HG03558 (cell line): ENCODE measurements around the gene ALK.

Source experiments
- ATAC-seq: cut with Tn5 transposase; IDR thresholded peaks from one replicate; pipeline ENCODE4 v1.9.1; 2021; ENCODE audit warnings: moderate number of reproducible peaks; ENCODE audit not compliant: unreplicated experiment; ENCODE audit errors: extremely low read depth

The ALK gene

DNA sequence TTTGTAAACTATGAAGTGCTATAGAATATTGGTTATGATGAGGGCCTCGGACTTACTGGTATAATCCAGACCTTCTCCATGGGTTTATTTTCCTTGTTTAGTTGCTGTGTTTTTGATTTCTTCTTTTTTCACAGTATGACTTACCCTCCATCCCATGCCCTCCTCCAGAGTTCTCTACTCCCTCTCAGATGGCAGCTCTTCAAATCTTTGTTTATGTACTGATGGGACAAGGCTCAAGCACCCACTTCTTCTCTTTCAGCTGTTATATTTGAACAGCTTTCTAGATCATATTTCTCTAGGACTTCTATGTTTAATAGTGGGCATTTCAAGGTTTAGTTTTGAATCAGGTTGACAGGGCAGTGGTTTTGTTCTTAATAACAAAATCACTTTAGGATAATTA, 762.3 kb downstream of the ALK start:
- no peak for ATAC-seq

GRCh38 chr2:29157131-29157530, 764.3 kb downstream of the ALK start:
- no peak for ATAC-seq

DNA sequence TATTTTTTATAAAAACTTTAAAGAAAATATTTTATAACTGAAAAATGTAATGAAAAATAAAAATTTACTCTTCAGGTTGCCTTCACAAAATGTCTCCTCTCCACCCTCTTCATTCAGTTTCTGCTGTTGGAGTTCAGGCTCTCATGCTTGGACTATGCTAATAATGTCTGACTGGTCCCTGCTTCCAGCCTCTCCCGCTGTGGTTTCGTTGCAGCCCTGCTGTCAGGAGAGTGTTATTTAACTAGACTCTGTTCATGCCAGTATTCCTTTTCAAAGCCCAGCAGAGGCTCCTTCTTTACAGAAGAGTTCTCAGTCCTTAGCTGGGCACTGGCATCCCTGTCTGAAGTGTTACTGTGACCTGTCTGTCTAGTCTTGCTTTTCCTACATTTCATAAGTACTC, 765.8 kb downstream of the ALK start:
- ATAC-seq = no peak

- no peak for ATAC-seq
These were observed 766.8 kb downstream of the ALK start for GRCh38 chr2:29154610-29155009.

- no peak for ATAC-seq
These were observed 773.4 kb downstream of the ALK start for GRCh38 chr2:29147963-29148362.

GRCh38 chr2:29146197-29146596, 775.2 kb downstream of the ALK start:
- ATAC-seq = no peak

- no peak for ATAC-seq
These were observed 777.7 kb downstream of the ALK start for GRCh38 chr2:29143657-29144056.
